SK-N-DZ (cell line): ENCODE data around the gene SLC2A2.
"Not testable (repeated sequence)": the region's sequence is repeated elsewhere in the genome, so short reads cannot be mapped to it uniquely, and the experiment has no call there.

Experiments used
- DNase-seq: peaks from one replicate; pipeline ENCODE4 v3.0.0-alpha.2; 2015; ENCODE audit warnings: low spot score

The SLC2A2 gene

DNA sequence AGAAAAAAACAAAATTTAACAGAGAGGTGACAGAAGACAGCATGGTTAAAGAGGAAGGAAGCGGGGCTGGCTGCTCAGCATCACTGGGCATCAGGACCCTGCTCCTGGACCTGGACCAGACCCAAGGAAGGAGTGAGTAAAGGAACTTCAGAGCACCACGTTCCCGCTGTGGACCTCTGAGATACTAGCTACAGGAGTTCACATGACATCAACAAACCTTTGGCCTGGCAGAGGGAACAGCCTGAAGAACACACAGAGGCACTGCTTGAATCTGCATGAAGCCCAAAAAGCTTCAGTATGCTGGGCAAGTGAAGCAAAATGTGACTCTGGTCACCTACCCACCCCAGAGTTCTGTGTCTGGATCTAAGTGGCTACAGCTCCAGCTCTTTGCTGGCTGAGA lies 38.1 kb downstream of the SLC2A2 start:
- no peak for DNase-seq

GRCh38 chr3:170985304-170985703 lies 41.2 kb downstream of the SLC2A2 start:
- no peak for DNase-seq

- DNase-seq, result no peak
These were observed 43.8 kb downstream of the SLC2A2 start for GRCh38 chr3:170982733-170983132.

GRCh38 chr3:170980399-170980798 lies 46.1 kb downstream of the SLC2A2 start:
- DNase-seq, result no peak

DNA sequence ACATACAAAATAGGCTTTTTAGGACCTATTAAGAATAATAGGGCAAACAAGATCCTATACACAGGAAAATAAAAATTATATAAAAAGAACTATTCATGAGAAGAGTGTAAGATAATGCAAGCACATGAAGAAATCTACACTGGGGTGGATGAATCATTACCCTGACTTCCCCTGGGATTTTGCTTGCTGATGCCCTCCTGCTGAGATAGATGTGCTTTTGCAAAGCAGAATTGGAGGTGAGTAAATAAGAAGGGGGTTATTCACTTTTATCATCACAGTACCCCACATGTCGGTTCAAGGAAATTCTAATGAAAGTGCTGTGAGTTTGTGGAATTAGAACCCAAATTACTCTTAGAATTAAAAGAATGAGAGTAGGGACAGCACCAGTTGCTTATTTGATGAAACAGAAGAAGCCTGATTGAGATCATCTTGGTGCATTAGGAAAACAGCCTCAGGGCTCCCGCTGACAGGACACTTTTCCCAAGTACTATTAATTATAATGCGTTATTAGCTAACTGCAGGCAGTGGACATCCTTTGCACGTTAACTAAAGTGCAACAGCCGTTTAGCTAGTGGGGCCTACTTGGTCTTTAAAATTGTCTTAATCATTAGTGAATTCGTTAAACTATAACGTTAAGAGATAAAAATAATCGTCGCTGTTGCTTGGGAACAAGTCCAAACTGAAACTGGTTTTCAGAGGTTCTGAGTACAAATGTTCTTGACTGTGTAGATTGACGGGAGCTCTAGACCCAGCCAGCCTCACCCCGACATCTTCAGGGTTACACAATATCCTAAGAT lies 48.4 kb downstream of the SLC2A2 start:
- no peak for DNase-seq

- no peak for DNase-seq
These were observed 50.4 kb downstream of the SLC2A2 start for GRCh38 chr3:170976190-170976519.

- no peak for DNase-seq
These were observed 51.0 kb downstream of the SLC2A2 start for GRCh38 chr3:170975283-170976189.

GRCh38 chr3:170974872-170975271 lies 51.6 kb downstream of the SLC2A2 start:
- DNase-seq, result no peak

DNA sequence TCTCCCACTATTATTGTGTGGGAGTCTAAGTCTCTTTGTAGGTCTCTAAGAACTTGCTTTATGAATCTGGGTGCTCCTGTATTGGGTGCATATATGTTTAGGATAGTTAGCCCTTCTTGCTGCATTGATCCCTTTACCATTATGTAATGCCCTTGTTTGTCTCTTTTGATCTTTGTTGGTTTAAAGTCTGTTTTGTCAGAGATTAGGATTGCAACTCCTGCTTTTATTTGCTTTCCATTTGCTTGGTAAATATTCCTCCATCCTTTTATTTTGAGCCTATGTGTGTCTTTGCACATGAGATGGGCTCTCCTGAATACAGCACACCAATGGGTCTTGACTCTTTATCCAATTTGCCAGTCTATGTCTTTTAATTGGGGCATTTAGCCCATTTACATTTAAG lies 53.6 kb downstream of the SLC2A2 start:
- DNase-seq, result not testable (repeated sequence)

GRCh38 chr3:170967126-170967525 lies 59.4 kb downstream of the SLC2A2 start:
- DNase-seq, result no peak

DNA sequence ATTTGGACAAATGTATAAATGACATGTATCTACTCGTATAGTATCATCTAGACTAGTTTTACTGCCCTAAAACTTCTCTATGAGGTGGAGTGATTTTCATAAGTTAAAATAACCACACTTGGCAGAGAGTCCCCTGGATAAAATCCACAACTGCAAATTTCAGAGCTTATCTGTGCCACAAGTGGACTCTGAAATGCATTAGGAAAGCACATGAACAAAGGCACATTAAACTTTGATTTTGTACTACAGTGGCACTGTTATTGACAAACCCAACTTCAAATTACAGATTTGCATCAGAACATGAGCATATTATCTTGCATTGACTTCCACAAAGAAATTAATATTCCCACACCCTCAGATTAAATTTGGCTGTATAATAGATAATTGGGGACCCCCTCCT lies 60.0 kb downstream of the SLC2A2 start:
- DNase-seq, result no peak

DNA sequence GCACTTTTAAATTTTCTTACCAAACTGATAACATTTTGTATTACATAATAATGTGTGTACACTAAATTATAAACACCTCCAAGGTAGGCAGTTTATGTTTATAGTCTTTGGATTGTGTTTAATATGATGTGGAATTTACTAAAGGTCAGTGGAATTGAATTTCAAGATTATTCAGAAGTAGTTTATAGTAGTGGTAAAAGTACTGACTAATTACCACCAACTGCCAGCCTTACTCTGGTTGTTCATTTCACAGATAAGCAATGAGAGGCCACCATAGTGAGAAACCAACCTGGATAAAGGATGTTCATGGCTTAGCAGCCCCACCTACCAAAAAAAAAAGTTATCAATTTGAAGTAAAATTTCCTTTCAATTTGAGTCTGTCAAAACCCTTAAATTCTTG lies 64.1 kb downstream of the SLC2A2 start:
- DNase-seq, result no peak

GRCh38 chr3:170961616-170962400 lies 64.7 kb downstream of the SLC2A2 start:
- DNase-seq, result peak; percentile 37

GRCh38 chr3:170959457-170959856 lies 67.1 kb downstream of the SLC2A2 start:
- DNase-seq, result no peak

GRCh38 chr3:170956647-170957046 lies 69.9 kb downstream of the SLC2A2 start:
- no peak for DNase-seq

GRCh38 chr3:170953736-170954135 lies 72.8 kb downstream of the SLC2A2 start:
- no peak for DNase-seq

GRCh38 chr3:170953229-170953628 lies 73.3 kb downstream of the SLC2A2 start:
- DNase-seq, result peak; percentile 23

- DNase-seq, result no peak
These were observed 77.3 kb downstream of the SLC2A2 start for GRCh38 chr3:170949211-170949610.

DNA sequence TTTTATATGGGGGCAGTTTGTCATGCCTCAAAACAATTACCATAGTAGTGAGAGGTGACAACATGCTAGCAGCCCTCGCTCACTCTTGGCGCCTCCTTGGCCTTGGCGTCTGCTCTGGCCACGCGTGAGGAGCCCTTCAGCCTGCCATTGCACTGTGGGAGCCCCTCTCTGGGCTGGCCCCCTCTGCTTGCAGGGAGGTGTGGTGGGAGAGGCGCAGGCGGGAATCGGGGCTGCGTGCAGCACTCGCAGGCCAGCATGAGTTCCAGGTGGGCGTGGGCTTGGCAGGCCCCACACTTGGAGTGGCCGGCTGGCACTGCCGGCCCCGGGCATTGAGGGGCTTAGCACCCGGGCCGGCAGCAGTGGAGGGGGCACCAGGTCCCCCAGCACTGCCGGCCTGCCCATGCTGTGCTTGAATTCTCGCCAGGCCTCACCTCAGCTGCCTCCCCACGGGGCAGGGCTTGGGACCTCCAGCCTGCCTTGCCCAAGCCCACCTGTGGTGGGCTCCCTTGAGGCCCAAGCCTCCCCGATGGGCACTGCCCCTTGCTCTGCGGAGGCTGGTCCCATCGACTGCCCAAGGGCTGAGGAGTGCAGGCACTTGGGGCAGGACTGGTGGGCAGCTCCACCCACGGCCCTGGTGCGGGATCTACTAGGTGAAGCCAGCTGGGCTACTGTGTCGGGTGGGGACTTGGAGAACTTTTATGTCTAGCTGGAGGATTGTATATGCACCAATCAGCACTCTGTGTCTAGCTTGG lies 79.3 kb downstream of the SLC2A2 start:
- DNase-seq, result no peak
